A673 (cell line): Measurements from ENCODE around the gene KDF1. TPM values are rescaled to one million over a fixed set of nuclear protein-coding genes. Genes with fewer than 3 reads are reported as not detected.

Source experiments
- BruUV-seq: library from RNA; stranded (reverse); fragments of 400-500 nt; replicated peaks from 2 replicates; lab custom pipeline; 2021; lab: Mats Ljungman, UMichigan
- CTCF ChIA-PET: fragments of 300-600 bp; sonication (Branson Sonifier 250); formaldehyde crosslinking; loops from one replicate; lab custom pipeline; 2022; ENCODE audit warnings: antibody characterized with exemption; lab: Charles Lee
- POLR2A ChIA-PET: fragments of 300-600 bp; sonication (Branson Sonifier 250); formaldehyde crosslinking; loops from one replicate; lab custom pipeline; 2022; ENCODE audit warnings: antibody characterized with exemption; ENCODE audit not compliant: low non-redundant PET; lab: Charles Lee
- DNase-seq: peaks from one replicate; pipeline ENCODE4 v3.0.0-alpha.2; 2015; ENCODE audit warnings: low spot score
- H3K27ac ChIP-seq: fragments of 200-600 bp; sonication (generic); 2 replicates; pipeline ENCODE4 v1.5.1; 2016; ENCODE audit warnings: mixed run types, low read depth, mild to moderate bottlenecking, mixed read lengths, antibody characterized with exemption, low read length; ENCODE audit not compliant: poor library complexity, severe bottlenecking
- H3K27me3 ChIP-seq: fragments of 200-600 bp; sonication (generic); replicated peaks from 2 replicates; pipeline ENCODE4 v1.6.1; 2017; ENCODE audit warnings: mixed run types, low read depth, mild to moderate bottlenecking, mixed read lengths, antibody characterized with exemption, low read length; ENCODE audit not compliant: insufficient read depth, poor library complexity
- H3K36me3 ChIP-seq: fragments of 200-600 bp; sonication (generic); 2 replicates; pipeline ENCODE4 v1.6.1; 2016; ENCODE audit warnings: mixed run types, mild to moderate bottlenecking, mixed read lengths, antibody characterized with exemption, low read length; ENCODE audit not compliant: insufficient read depth, poor library complexity, severe bottlenecking
- H3K4me1 ChIP-seq: fragments of 200-600 bp; sonication (generic); 2 replicates; pipeline ENCODE4 v1.6.1; 2017; ENCODE audit warnings: mixed run types, mild to moderate bottlenecking, mixed read lengths, antibody characterized with exemption, low read length; ENCODE audit not compliant: insufficient read depth, poor library complexity, severe bottlenecking
- H3K4me3 ChIP-seq: fragments of 200-600 bp; sonication (generic); 2 replicates; pipeline ENCODE4 v1.5.1; 2016; ENCODE audit warnings: low read depth, mixed run types, mild to moderate bottlenecking, mixed read lengths, low read length; ENCODE audit not compliant: poor library complexity, severe bottlenecking
- H3K9me3 ChIP-seq: fragments of 200-600 bp; sonication (generic); 2 replicates; pipeline ENCODE4 v1.6.1; 2016; ENCODE audit warnings: mixed run types, low read depth, mild to moderate bottlenecking, mixed read lengths, antibody characterized with exemption, low read length; ENCODE audit not compliant: poor library complexity, severe bottlenecking
- EZH2 ChIP-seq: fragments of 200-600 bp; sonication (generic); IDR thresholded peaks from 2 replicates; pipeline ENCODE4 v1.6.1; 2017; ENCODE audit warnings: borderline replicate concordance, low read depth, mild to moderate bottlenecking, mixed read lengths, antibody characterized with exemption, low read length; ENCODE audit not compliant: poor library complexity, severe bottlenecking
- intact Hi-C: fragments of 100-400 bp; cut with micrococcal nuclease; formaldehyde crosslinking; loops from one replicate; pipeline ENCODE4 v1.10.0; 2022; ENCODE audit not compliant: unreplicated experiment
- total RNA-seq: library from RNA; stranded (reverse); gene quantifications from 2 replicates; pipeline ENCODE4 v1.2.3, GENCODE V29; 2021
- TF ChIP-seq, protein P1 (sequence below): fragments of 300-800, 200-600 bp; sonication (generic); conservative IDR thresholded peaks from 2 replicates; pipeline ENCODE4 v1.5.1; 2017; ENCODE audit warnings: low read depth, mild to moderate bottlenecking, antibody characterized with exemption, low read length, moderate library complexity, mixed read lengths

Gene KDF1
- total RNA-seq, 1 experiment from 2014 or later, result not detected

GRCh38 chr1:26956321-26956720 is 3.9 kb downstream of the KDF1 start:
- Histone ChIP-seq H3K4me1 (no peaks in the 10 kb centered on the region), H3K27me3 (peaks cover 58% of the 10 kb centered on the region), H3K27ac (no peak overlapping the region), H3K4me3 (no peak overlapping the region), H3K36me3 (no peaks in the 10 kb centered on the region), H3K9me3 (peaks cover 8% of the 10 kb centered on the region)
- TF ChIP-seq EZH2, result no peak
- TF ChIP-seq, protein P1, sequence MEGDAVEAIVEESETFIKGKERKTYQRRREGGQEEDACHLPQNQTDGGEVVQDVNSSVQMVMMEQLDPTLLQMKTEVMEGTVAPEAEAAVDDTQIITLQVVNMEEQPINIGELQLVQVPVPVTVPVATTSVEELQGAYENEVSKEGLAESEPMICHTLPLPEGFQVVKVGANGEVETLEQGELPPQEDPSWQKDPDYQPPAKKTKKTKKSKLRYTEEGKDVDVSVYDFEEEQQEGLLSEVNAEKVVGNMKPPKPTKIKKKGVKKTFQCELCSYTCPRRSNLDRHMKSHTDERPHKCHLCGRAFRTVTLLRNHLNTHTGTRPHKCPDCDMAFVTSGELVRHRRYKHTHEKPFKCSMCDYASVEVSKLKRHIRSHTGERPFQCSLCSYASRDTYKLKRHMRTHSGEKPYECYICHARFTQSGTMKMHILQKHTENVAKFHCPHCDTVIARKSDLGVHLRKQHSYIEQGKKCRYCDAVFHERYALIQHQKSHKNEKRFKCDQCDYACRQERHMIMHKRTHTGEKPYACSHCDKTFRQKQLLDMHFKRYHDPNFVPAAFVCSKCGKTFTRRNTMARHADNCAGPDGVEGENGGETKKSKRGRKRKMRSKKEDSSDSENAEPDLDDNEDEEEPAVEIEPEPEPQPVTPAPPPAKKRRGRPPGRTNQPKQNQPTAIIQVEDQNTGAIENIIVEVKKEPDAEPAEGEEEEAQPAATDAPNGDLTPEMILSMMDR, result no peak
- CTCF ChIA-PET, result no interaction called here
- POLR2A ChIA-PET, result no interaction called here
- intact Hi-C loops, result no loop called here
- no peak for DNase-seq
- no TSS peak for BruUV-seq

DNA sequence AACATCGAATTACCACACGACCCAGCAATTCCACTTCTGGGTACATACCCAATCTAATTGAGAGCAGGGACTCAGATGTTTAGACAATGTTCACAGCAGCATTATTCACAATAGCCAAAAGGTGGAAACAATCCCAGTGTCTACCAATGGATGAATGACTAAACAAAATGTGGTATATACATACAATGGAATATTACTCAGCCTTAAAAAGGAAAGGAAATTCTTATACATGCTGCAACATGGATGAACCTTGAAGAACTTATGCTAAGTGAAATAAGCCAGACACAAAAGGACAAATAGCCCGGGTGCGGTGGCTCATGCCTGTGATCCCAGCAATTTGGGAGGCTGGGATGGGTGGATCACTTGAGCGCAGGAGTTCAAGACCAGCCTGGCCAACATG is 6.9 kb downstream of the KDF1 start:
- BruUV-seq, result no TSS peak
- Histone ChIP-seq H3K9me3 (peaks cover 8% of the 10 kb centered on the region), H3K27me3 (peaks cover 29% of the 10 kb centered on the region), H3K4me3 (no peak overlapping the region), H3K4me1 (no peaks in the 10 kb centered on the region), H3K36me3 (no peaks in the 10 kb centered on the region), H3K27ac (no peak overlapping the region)
- TF ChIP-seq, protein P1, result no peak
- intact Hi-C loops, result no loop called here
- DNase-seq, result no peak
- ChIA-PET POLR2A (no interaction called here), CTCF (no interaction called here)

GRCh38 chr1:26951821-26952497 is 8.3 kb downstream of the KDF1 start:
- ChIA-PET POLR2A (no interaction called here), CTCF (no interaction called here)
- peaks cover 3% of the 10 kb centered on the region for H3K36me3 ChIP-seq
- no peak overlapping the region for H3K4me3 ChIP-seq
- TF ChIP-seq, protein P1, result no peak
- TF ChIP-seq EZH2, result no peak
- H3K27me3 ChIP-seq, result peaks cover 20% of the 10 kb centered on the region
- BruUV-seq, result no TSS peak
- H3K9me3 ChIP-seq, result peaks cover 8% of the 10 kb centered on the region
- intact Hi-C loops, result no loop called here
- H3K4me1 ChIP-seq, result no peaks in the 10 kb centered on the region
- H3K27ac ChIP-seq, result no peak overlapping the region
- no peak for DNase-seq
